Ishikawa (cell line): ENCODE measurements around the gene TNFRSF18.

Source experiments
- CEBPB ChIP-seq: IDR thresholded peaks from 2 replicates; pipeline ENCODE4 v1.6.1; 2012
- CREB1 ChIP-seq: IDR thresholded peaks from 2 replicates; pipeline ENCODE4 v1.6.1; 2012; ENCODE audit warnings: low read depth
- EGR1 ChIP-seq: IDR thresholded peaks from 2 replicates; pipeline ENCODE4 v1.6.1; 2012
- EP300 ChIP-seq: IDR thresholded peaks from 2 replicates; pipeline ENCODE4 v1.6.1; 2012; ENCODE audit warnings: borderline replicate concordance
- FOXM1 ChIP-seq: IDR thresholded peaks from 2 replicates; pipeline ENCODE4 v1.6.1; 2012; ENCODE audit warnings: low read depth, borderline replicate concordance
- MAX ChIP-seq: IDR thresholded peaks from 2 replicates; pipeline ENCODE4 v1.6.1; 2012
- NFIC ChIP-seq: IDR thresholded peaks from 2 replicates; pipeline ENCODE4 v1.6.1; 2012
- RAD21 ChIP-seq: IDR thresholded peaks from 2 replicates; pipeline ENCODE4 v1.6.1; 2012; ENCODE audit warnings: low read depth
- REST ChIP-seq: IDR thresholded peaks from 2 replicates; pipeline ENCODE4 v1.6.1; 2012; ENCODE audit warnings: low read depth, mild to moderate bottlenecking
- TAF1 ChIP-seq: IDR thresholded peaks from 2 replicates; pipeline ENCODE4 v1.6.1; 2012; ENCODE audit warnings: low read depth, mild to moderate bottlenecking
- TCF12 ChIP-seq: IDR thresholded peaks from 2 replicates; pipeline ENCODE4 v1.6.1; 2012; ENCODE audit warnings: low read depth
- TEAD4 ChIP-seq: IDR thresholded peaks from 2 replicates; pipeline ENCODE4 v1.6.1; 2012
- USF1 ChIP-seq: IDR thresholded peaks from 2 replicates; pipeline ENCODE4 v1.6.1; 2012
- YY1 ChIP-seq: IDR thresholded peaks from 2 replicates; pipeline ENCODE4 v1.6.1; 2012; ENCODE audit warnings: low read depth
- ZBTB7A ChIP-seq: IDR thresholded peaks from 2 replicates; pipeline ENCODE4 v1.6.1; 2012; ENCODE audit warnings: low read depth

Gene TNFRSF18

GRCh38 chr1:1153874-1154273 is 52.5 kb downstream of the TNFRSF18 start:
- no peak for TF ChIP-seq TEAD4
- TF ChIP-seq CEBPB, result no peak
- TF ChIP-seq USF1, result no peak
- no peak for TF ChIP-seq RAD21
- TF ChIP-seq YY1, result no peak
- TF ChIP-seq ZBTB7A, result no peak
- no peak for TF ChIP-seq FOXM1
- TF ChIP-seq CREB1, result no peak
- no peak for TF ChIP-seq EP300
- no peak for TF ChIP-seq EGR1
- TF ChIP-seq TAF1, result no peak
- no peak for TF ChIP-seq TCF12
- TF ChIP-seq NFIC, result no peak
- TF ChIP-seq MAX, result no peak
- no peak for TF ChIP-seq REST
